GM18505 (cell line): ENCODE data around the gene ELOVL1.
A peak's percentile ranks its signal among the peaks of the same experiment; 100 is the strongest.

ENCODE experiments used
- ATAC-seq: cut with Tn5 transposase; IDR thresholded peaks from one replicate; pipeline ENCODE4 v1.9.1; 2021; ENCODE audit not compliant: unreplicated experiment
- POLR2A ChIP-seq: IDR thresholded peaks from 4 replicates; pipeline ENCODE4 v1.6.1; 2011; ENCODE audit warnings: borderline replicate concordance; ENCODE audit not compliant: insufficient read depth, insufficient read length; ENCODE audit errors: extremely low read depth

ELOVL1 gene

GRCh38 chr1:43389326-43390313 lies 21.8 kb upstream of the ELOVL1 start, which contains the start of the genes MED8 and SZT2:
MED8 (minus strand) TSS chr1:43389800; CDS start chr1:43389764, 36 bp downstream.
SZT2 (plus strand) TSS chr1:43389899; CDS start chr1:43389969, 70 bp downstream.
- TF ChIP-seq POLR2A, result peak; percentile 85
- peak; percentile 73 for ATAC-seq

GRCh38 chr1:43388613-43389012 lies 20.8 kb upstream of the ELOVL1 start:
- no peak for ATAC-seq
- no peak for TF ChIP-seq POLR2A

DNA sequence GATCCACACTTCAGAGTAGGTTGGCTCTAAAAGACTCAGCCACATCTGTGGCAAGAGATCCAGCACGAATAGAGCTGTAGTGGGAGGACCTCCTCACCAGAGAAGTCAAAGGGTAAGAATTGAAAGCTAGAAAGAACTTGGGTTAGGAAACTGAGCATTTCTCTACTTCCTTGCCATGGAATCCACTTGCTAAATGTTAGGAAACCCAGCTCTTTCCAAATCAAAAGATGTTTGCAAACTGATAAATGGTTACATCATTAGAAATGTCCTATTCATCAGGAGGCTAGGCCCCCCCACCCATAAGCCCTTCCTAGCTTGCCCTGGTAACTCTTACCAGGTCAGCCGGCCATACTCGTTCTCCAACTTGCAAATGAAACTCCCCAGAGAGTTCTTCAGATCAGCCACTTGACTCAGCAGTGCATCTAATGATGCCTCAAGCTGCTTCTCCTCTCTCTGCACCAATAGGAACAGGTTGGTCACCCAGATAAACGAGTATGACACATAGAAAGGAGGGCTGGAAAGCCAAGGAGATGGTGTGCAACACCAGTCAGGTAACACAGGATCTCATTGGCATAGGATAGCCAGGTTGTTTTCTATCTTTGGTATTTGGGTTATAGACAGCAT lies 20.3 kb upstream of the ELOVL1 start:
- no peak for TF ChIP-seq POLR2A
- ATAC-seq, result no peak

DNA sequence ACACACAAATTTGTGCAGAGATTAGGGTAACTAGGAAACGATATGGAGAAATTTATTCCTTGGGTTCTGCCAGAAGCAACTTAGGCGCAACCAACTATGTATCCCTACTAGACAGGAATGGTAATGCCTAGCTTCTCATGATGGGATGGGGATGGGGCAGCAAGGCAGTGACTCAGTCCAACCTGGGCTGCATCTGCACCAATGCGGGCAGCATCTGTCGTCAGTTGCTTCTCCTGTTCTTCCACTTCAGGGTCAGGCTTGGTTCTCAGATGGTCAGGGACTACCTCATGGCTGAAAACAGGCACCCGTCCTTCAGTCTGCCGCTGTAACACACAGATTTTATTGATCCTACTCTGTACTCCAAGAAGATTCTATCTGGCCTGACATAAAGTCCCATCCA lies 18.9 kb upstream of the ELOVL1 start:
- no peak for ATAC-seq
- TF ChIP-seq POLR2A, result no peak

DNA sequence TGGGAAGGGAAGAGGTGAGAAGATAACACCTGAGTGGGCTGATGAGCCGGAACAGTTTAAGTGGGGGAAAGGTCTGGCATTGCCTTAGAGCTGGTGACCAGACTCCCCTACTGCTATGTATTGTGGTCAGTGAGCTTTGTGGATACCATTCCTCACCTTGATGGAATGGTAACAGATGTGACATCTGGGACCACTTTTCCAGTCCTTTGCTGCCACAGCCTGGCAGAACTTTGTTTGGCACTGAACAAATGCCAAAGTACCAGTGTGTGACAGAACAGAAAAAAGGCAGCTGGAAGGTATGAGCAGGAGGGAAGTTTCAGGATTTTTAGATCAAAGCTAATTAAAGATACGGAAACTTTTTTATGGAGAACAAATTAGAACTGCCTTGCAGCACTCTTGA lies 15.6 kb upstream of the ELOVL1 start:
- ATAC-seq, result no peak

GRCh38 chr1:43382027-43382779 lies 14.4 kb upstream of the ELOVL1 start:
- ATAC-seq, result no peak
- TF ChIP-seq POLR2A, result no peak

More for the DNA sequence above, 15.6 kb upstream of the ELOVL1 start:
- no peak for TF ChIP-seq POLR2A

- no peak for ATAC-seq
- TF ChIP-seq POLR2A, result no peak
Observed at GRCh38 chr1:43381612-43382011, 13.8 kb upstream of the ELOVL1 start.

GRCh38 chr1:43379476-43379875 lies 11.7 kb upstream of the ELOVL1 start:
- ATAC-seq, result no peak
- TF ChIP-seq POLR2A, result no peak

DNA sequence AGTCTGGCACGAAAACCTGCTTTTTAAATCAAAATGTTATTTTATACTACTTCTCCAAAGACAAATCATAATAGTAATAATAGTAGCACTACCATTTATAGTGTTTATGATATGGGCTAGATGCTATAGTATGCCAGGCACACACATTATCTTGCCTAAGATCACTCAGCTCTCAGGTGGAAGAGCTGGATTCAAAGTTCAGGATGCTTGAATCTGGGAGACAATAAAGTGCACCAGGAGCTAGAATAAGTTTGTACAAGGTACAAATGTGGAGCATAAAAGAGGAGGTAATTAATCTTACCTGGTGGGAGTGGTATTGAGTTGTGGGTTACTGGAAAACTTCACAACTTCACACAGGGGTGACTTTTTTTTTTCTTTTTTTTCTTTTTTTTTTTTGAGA lies 10.0 kb upstream of the ELOVL1 start:
- ATAC-seq, result no peak
- no peak for TF ChIP-seq POLR2A

DNA sequence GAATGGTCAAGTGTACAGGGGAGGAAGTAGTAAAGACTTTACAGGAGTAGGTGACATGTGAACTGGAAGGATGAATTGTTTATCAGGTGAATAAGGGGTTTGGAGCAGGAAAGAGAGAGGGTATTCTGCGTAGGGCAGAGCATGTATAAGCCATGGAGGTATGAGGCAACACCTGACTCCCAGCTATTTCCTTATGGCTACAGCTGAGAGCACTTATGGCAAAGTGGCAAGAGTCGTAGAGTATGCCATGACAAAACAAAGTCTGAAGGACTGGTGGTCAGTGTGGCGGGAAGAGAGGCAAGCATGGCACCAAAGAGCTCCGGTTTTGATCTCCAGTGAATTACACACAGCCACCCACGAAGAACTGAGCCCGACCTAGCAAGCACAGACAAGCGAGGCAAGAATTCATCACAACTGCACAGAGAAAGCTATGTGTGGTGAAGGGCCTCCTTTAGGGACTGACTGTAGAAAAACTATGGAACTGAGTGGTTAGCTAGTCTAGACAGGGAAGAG lies 9.0 kb upstream of the ELOVL1 start:
- no peak for ATAC-seq
- TF ChIP-seq POLR2A, result no peak

DNA sequence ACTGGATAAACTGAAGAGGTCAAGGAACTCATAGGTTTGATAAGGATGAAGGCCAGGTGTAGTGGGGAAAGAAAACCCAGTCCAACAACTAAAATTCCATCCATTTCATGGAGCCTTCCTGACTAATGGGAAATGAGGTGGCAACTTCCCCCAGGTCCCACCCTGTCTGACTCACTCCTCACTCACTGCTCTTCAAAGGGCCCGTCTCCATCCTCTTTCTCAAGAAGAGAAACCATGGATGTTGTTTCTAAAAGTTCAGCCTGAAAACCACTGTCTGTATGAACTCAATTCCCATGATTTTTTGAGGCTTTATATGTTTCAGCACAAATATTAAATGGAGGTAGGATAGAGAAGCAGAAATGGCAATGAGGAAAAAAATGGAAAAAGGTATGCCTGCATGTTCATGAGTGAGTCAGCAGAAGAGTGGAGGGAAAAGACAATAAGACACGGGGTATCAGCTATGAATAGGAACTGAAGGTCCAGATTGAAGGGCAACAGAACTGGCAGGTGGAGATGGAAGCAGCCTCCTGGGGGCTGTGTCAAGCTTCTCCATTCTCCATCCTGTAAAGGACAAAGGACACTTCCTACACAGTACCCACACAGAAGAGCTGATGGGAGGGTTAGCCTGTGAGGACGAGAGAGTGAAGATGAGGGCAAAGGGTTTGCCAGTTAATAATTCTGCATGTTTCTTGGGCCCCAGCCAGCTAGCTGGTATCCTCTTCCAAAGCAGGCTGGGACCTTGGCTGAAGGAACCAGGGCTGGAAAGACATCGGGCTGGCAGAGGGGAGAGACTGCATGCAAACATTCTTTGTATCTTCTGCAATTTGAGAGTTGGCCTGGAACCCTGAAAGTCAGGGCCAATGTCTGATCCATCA lies 5.5 kb upstream of the ELOVL1 start:
- no peak for ATAC-seq
- TF ChIP-seq POLR2A, result no peak

GRCh38 chr1:43372172-43372571 lies 4.4 kb upstream of the ELOVL1 start:
- TF ChIP-seq POLR2A, result no peak
- ATAC-seq, result no peak
